ENCODE measurements around the gene DOP1B.

GRCh38 chr21:36126621-36127110, 30.0 kb upstream of the DOP1B start:
- TF ChIP-seq CTCF (conservative IDR thresholded peaks at IDR 0.05; ENCODE audit: low read depth, low read length) (no peak), EZH2 (IDR thresholded peaks at IDR 0.05; ENCODE audit: borderline replicate concordance, low read depth, low read length, poor library complexity, severe bottlenecking) (no peak)

Measured in A673 (cell line).